ENCODE measurements around the gene GCK.

GRCh38 chr7:44155191-44156185, 33.8 kb downstream of the GCK start:
- no peak for TF ChIP-seq EZH2 (IDR thresholded peaks at IDR 0.05; ENCODE audit: borderline replicate concordance, low read depth, low read length, severe bottlenecking)
- TF ChIP-seq, protein P1, sequence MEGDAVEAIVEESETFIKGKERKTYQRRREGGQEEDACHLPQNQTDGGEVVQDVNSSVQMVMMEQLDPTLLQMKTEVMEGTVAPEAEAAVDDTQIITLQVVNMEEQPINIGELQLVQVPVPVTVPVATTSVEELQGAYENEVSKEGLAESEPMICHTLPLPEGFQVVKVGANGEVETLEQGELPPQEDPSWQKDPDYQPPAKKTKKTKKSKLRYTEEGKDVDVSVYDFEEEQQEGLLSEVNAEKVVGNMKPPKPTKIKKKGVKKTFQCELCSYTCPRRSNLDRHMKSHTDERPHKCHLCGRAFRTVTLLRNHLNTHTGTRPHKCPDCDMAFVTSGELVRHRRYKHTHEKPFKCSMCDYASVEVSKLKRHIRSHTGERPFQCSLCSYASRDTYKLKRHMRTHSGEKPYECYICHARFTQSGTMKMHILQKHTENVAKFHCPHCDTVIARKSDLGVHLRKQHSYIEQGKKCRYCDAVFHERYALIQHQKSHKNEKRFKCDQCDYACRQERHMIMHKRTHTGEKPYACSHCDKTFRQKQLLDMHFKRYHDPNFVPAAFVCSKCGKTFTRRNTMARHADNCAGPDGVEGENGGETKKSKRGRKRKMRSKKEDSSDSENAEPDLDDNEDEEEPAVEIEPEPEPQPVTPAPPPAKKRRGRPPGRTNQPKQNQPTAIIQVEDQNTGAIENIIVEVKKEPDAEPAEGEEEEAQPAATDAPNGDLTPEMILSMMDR (IDR thresholded peaks at IDR 0.05; ENCODE audit: borderline replicate concordance, extremely low read depth, low read length, poor library complexity, severe bottlenecking) = no peak

Data from DND-41 (cell line).